Stimulated activated CD8-positive, alpha-beta memory T cell treated with anti-CD3 and anti-CD28 coated beads, Interleukin-7, amount 100 ng/mL, for 1 hour (primary cell): ENCODE data around the gene MBNL2.

Experiments
- DNase-seq, 2 donors: peaks; one replicate each; pipeline ENCODE4 v3.0.0-alpha.2; 2020; ENCODE audit warnings: low read depth in 2 of 2

MBNL2 gene

GRCh38 chr13:97253581-97254293, 31.6 kb downstream of the MBNL2 start:
- DNase-seq = no peak

GRCh38 chr13:97254816-97255215, 32.7 kb downstream of the MBNL2 start:
- DNase-seq = no peak

- no peak for DNase-seq
Measured at GRCh38 chr13:97255515-97256021, 33.4 kb downstream of the MBNL2 start.

GRCh38 chr13:97256343-97256783, 34.2 kb downstream of the MBNL2 start:
- no peak for DNase-seq

GRCh38 chr13:97257228-97257755, 35.2 kb downstream of the MBNL2 start:
- DNase-seq = no peak

- no peak for DNase-seq
Measured at GRCh38 chr13:97257800-97258799, 36.0 kb downstream of the MBNL2 start.

GRCh38 chr13:97258801-97259200, 36.7 kb downstream of the MBNL2 start:
- DNase-seq = no peak

GRCh38 chr13:97259410-97259797, 37.3 kb downstream of the MBNL2 start:
- no peak for DNase-seq

- no peak for DNase-seq
Measured at GRCh38 chr13:97259798-97260714, 37.9 kb downstream of the MBNL2 start.

GRCh38 chr13:97261254-97262005, 39.3 kb downstream of the MBNL2 start:
- DNase-seq = peak in 1 of 2 donors; percentile 3

- DNase-seq = no peak
Measured at GRCh38 chr13:97262058-97262457, 39.9 kb downstream of the MBNL2 start.

- no peak for DNase-seq
Measured at GRCh38 chr13:97263160-97263559, 41.0 kb downstream of the MBNL2 start.

GRCh38 chr13:97264663-97265062, 42.5 kb downstream of the MBNL2 start:
- no peak for DNase-seq

- DNase-seq = no peak
Measured at GRCh38 chr13:97266332-97266731, 44.2 kb downstream of the MBNL2 start.

- no peak for DNase-seq
Measured at GRCh38 chr13:97266772-97267417, 44.8 kb downstream of the MBNL2 start.

GRCh38 chr13:97267418-97268059, 45.4 kb downstream of the MBNL2 start:
- DNase-seq = no peak

GRCh38 chr13:97268772-97269171, 46.6 kb downstream of the MBNL2 start:
- no peak for DNase-seq

- no peak for DNase-seq
Measured at GRCh38 chr13:97269603-97270002, 47.5 kb downstream of the MBNL2 start.

GRCh38 chr13:97272526-97272925, 50.4 kb downstream of the MBNL2 start:
- no peak for DNase-seq
